Neural cell (in vitro differentiated cells): ENCODE measurements around the gene CTSZ. TPM values are rescaled to one million over a fixed set of nuclear protein-coding genes. Genes with fewer than 3 reads are reported as not detected.

ENCODE experiments used
- H2AFZ ChIP-seq: fragments of 200-600, 300-800 bp; sonication (generic), shearing (Covaris generic); 2 replicates; pipeline ENCODE4 v1.6.0; 2014; ENCODE audit warnings: low read depth, mild to moderate bottlenecking, antibody characterized with exemption, low read length, moderate library complexity
- H3F3A ChIP-seq: fragments of 200-600 bp; shearing (Covaris generic); 2 replicates; pipeline ENCODE4 v1.6.1; 2016; ENCODE audit warnings: mild to moderate bottlenecking, moderate library complexity, mixed read lengths, antibody characterized with exemption, low read length; ENCODE audit not compliant: insufficient read depth, poor library complexity, severe bottlenecking
- H3K27ac ChIP-seq: fragments of 200-600, 300-800 bp; sonication (generic), shearing (Covaris generic); 2 replicates; pipeline ENCODE4 v1.5.1; 2014; ENCODE audit warnings: mild to moderate bottlenecking, low read length, moderate library complexity
- H3K27me3 ChIP-seq: fragments of 300-800, 200-600 bp; sonication (generic), shearing (Covaris generic); 2 replicates; pipeline ENCODE4 v1.6.0; 2014; ENCODE audit warnings: mild to moderate bottlenecking, low read depth, low read length, moderate library complexity; ENCODE audit not compliant: insufficient read depth
- H3K36me3 ChIP-seq: fragments of 300-800, 200-600 bp; sonication (generic), shearing (Covaris generic); 2 replicates; pipeline ENCODE4 v1.5.1; 2014; ENCODE audit warnings: mild to moderate bottlenecking, antibody characterized with exemption, low read length, moderate library complexity; ENCODE audit not compliant: insufficient read depth
- H3K4me2 ChIP-seq: fragments of 300-800, 200-600 bp; sonication (generic), shearing (Covaris generic); 2 replicates; pipeline ENCODE4 v1.6.0; 2014; ENCODE audit warnings: mild to moderate bottlenecking, low read length
- H3K4me3 ChIP-seq: fragments of 300-800, 200-600 bp; sonication (generic), shearing (Covaris generic); 2 replicates; pipeline ENCODE4 v1.5.1; 2014; ENCODE audit warnings: mild to moderate bottlenecking, low read length, moderate library complexity
- H3K79me2 ChIP-seq: fragments of 200-600 bp; shearing (Covaris generic); replicated peaks from 2 replicates; pipeline ENCODE4 v1.6.0; 2014; ENCODE audit warnings: mild to moderate bottlenecking, low read length, moderate library complexity; ENCODE audit not compliant: insufficient read depth
- H3K9ac ChIP-seq: fragments of 300-800, 200-600 bp; sonication (generic), shearing (Covaris generic); 2 replicates; pipeline ENCODE4 v1.6.1; 2016; ENCODE audit warnings: mild to moderate bottlenecking, low read length, mixed read lengths
- H3K9me2 ChIP-seq: fragments of 200-600 bp; shearing (Covaris generic); 2 replicates; pipeline ENCODE4 v1.6.1; 2016; ENCODE audit warnings: mild to moderate bottlenecking, low read length, mixed read lengths; ENCODE audit not compliant: insufficient read depth
- H3K9me3 ChIP-seq: fragments of 200-600, 300-800 bp; sonication (generic), shearing (Covaris generic); 2 replicates; pipeline ENCODE4 v1.6.1; 2016; ENCODE audit warnings: mild to moderate bottlenecking, mixed run types, low read length, moderate library complexity, mixed read lengths
- H4K20me1 ChIP-seq: fragments of 200-600 bp; shearing (Covaris generic); 2 replicates; pipeline ENCODE4 v1.6.1; 2016; ENCODE audit warnings: mild to moderate bottlenecking, mixed run types; ENCODE audit not compliant: insufficient read depth
- CTCF ChIP-seq: fragments of 450-650 bp; IDR thresholded peaks from 2 replicates; pipeline ENCODE4 v1.5.1; 2014; ENCODE audit warnings: antibody characterized with exemption, mild to moderate bottlenecking, moderate library complexity; ENCODE audit not compliant: poor library complexity, severe bottlenecking
- EP300 ChIP-seq: fragments of 450-650 bp; conservative IDR thresholded peaks from 2 replicates; pipeline ENCODE4 v1.6.1; 2014; ENCODE audit warnings: antibody characterized with exemption, mild to moderate bottlenecking, moderate library complexity; ENCODE audit not compliant: poor library complexity, severe bottlenecking
- EZH2 ChIP-seq: fragments of 200-600, 300-800 bp; shearing (Covaris generic), sonication (generic); IDR thresholded peaks from 2 replicates; pipeline ENCODE4 v1.6.1; 2014; ENCODE audit warnings: antibody characterized with exemption, low read length, borderline replicate concordance, mild to moderate bottlenecking; ENCODE audit not compliant: insufficient read depth, poor library complexity, severe bottlenecking
- MXI1 ChIP-seq: fragments of 450-650 bp; conservative IDR thresholded peaks from 2 replicates; pipeline ENCODE4 v1.6.1; 2014; ENCODE audit warnings: antibody characterized with exemption, mild to moderate bottlenecking; ENCODE audit not compliant: poor library complexity, severe bottlenecking
- POLR2AphosphoS5 ChIP-seq: IDR thresholded peaks from 2 replicates; pipeline ENCODE4 v1.6.1; 2012
- RAD21 ChIP-seq: fragments of 450-650 bp; conservative IDR thresholded peaks from 2 replicates; pipeline ENCODE4 v1.6.1; 2014; ENCODE audit warnings: antibody characterized with exemption, mild to moderate bottlenecking, moderate library complexity
- REST ChIP-seq: IDR thresholded peaks from 2 replicates; pipeline ENCODE4 v1.6.1; 2012; ENCODE audit warnings: borderline replicate concordance
- TAF1 ChIP-seq: IDR thresholded peaks from 2 replicates; pipeline ENCODE4 v1.6.1; 2012; ENCODE audit warnings: low read depth
- polyA plus RNA-seq: library from polyadenylated mRNA; depleted of rRNA; stranded (reverse); fragments of >200 nt; gene quantifications from 2 replicates; pipeline ENCODE4 v1.2.3, GENCODE V29; 2014

The CTSZ gene
- polyA plus RNA-seq, 1 donor from 2014 or later, result 0.31 TPM

- no peaks in the 10 kb centered on the region for H4K20me1 ChIP-seq
- H3K9ac ChIP-seq, result no peak overlapping the region
- no peak overlapping the region for H3K4me3 ChIP-seq
- no peaks in the 10 kb centered on the region for H3K9me2 ChIP-seq
- H3K27ac ChIP-seq, result no peak overlapping the region
- TF ChIP-seq MXI1, result no peak
- no peak for TF ChIP-seq EP300
- TF ChIP-seq REST, result no peak
- no peak for TF ChIP-seq CTCF
- no peak for TF ChIP-seq RAD21
- no peak for TF ChIP-seq EZH2
- TF ChIP-seq TAF1, result no peak
- H3K9me3 ChIP-seq, result no peaks in the 10 kb centered on the region
- H3F3A ChIP-seq, result no peaks in the 10 kb centered on the region
- H2AFZ ChIP-seq, result no peak overlapping the region
- H3K36me3 ChIP-seq, result no peaks in the 10 kb centered on the region
- H3K79me2 ChIP-seq, result no peaks in the 10 kb centered on the region
- no peak overlapping the region for H3K4me2 ChIP-seq
- H3K27me3 ChIP-seq, result peaks cover 10% of the 10 kb centered on the region
Observed at GRCh38 chr20:59006167-59006863, 739 bp downstream of the CTSZ start.

GRCh38 chr20:59005523-59006166 lies 1.4 kb downstream of the CTSZ start:
- Histone ChIP-seq H3K79me2 (no peaks in the 10 kb centered on the region), H2AFZ (no peak overlapping the region), H3K36me3 (no peaks in the 10 kb centered on the region), H3K9me2 (no peaks in the 10 kb centered on the region), H3K27ac (no peak overlapping the region), H3K4me3 (no peak overlapping the region), H4K20me1 (no peaks in the 10 kb centered on the region), H3K27me3 (peaks cover 10% of the 10 kb centered on the region), H3K4me2 (no peak overlapping the region), H3K9me3 (no peaks in the 10 kb centered on the region), H3K9ac (no peak overlapping the region), H3F3A (no peaks in the 10 kb centered on the region)
- no peak for TF ChIP-seq TAF1
- no peak for TF ChIP-seq POLR2AphosphoS5
- no peak for TF ChIP-seq MXI1
- TF ChIP-seq CTCF, result no peak
- no peak for TF ChIP-seq EZH2
- no peak for TF ChIP-seq EP300
